Suprapubic skin (tissue), 4 donors: ENCODE data around the gene ERBIN.

ENCODE experiments used
- CTCF ChIP-seq, 2 donors: fragments of 200-600 bp in 1 of 2; fragments of 450-650 bp in 1 of 2; sonication (generic) in 1 of 2; IDR thresholded peaks; one replicate each; pipeline ENCODE4 v1.5.1; 2016 to 2019; ENCODE audit warnings: antibody characterized with exemption in 2 of 2, mild to moderate bottlenecking in 1 of 2, moderate library complexity in 1 of 2
- EP300 ChIP-seq: sonication (generic); formaldehyde crosslinking; IDR thresholded peaks from one replicate; pipeline ENCODE4 v1.6.1; 2017; ENCODE audit warnings: antibody characterized with exemption
- POLR2A ChIP-seq, 2 donors: fragments of 450-650 bp; IDR thresholded peaks; one replicate each; pipeline ENCODE4 v1.6.1; 2017; ENCODE audit warnings: antibody characterized with exemption in 2 of 2, mild to moderate bottlenecking in 2 of 2, moderate library complexity in 2 of 2
- POLR2AphosphoS5 ChIP-seq, 3 donors: sonication (generic); formaldehyde crosslinking; IDR thresholded peaks; one replicate each; pipeline ENCODE4 v1.6.1; 2017; ENCODE audit warnings: antibody characterized with exemption in 3 of 3

GRCh38 chr5:65970481-65971367 is 44.3 kb downstream of the ERBIN start:
- TF ChIP-seq POLR2AphosphoS5 (IDR thresholded peaks at IDR 0.05) (no peak), CTCF (IDR thresholded peaks at IDR 0.05) (no peak), EP300 (no peak), POLR2A (IDR thresholded peaks at IDR 0.05) (no peak)
